NCI-H1436 (cell line): Measurements from ENCODE around the gene GPR162.
A peak's percentile ranks its signal among the peaks of the same experiment; 100 is the strongest.

Source experiments
- DNase-seq: peaks from one replicate; lab custom pipeline; 2025; lab: John Stamatoyannopoulos, UW

Gene GPR162

GRCh38 chr12:6823182-6824084, 1.8 kb downstream of the GPR162 start:
- DNase-seq, result no peak

GRCh38 chr12:6824085-6824775, 2.6 kb downstream of the GPR162 start:
- DNase-seq, result no peak

- DNase-seq, result no peak
Observed at GRCh38 chr12:6824901-6825381, 3.3 kb downstream of the GPR162 start.

- DNase-seq, result peak; percentile 64
Observed at GRCh38 chr12:6825398-6826124, 3.9 kb downstream of the GPR162 start.

GRCh38 chr12:6826125-6826733, 4.6 kb downstream of the GPR162 start:
- no peak for DNase-seq

GRCh38 chr12:6826734-6827436, 5.3 kb downstream of the GPR162 start:
- DNase-seq, result no peak

- peak; percentile 81 for DNase-seq
Observed at GRCh38 chr12:6827437-6827911, 5.9 kb downstream of the GPR162 start.

- DNase-seq, result no peak
Observed at GRCh38 chr12:6827982-6828780, 6.6 kb downstream of the GPR162 start, which contains the start of gene P3H3. TSS of gene P3H3 (plus strand) at chr12:6828407. CDS start at chr12:6828441, 34 bp downstream.

GRCh38 chr12:6828781-6829535, 7.3 kb downstream of the GPR162 start:
- peak; percentile 44 for DNase-seq

GRCh38 chr12:6829536-6830220, 8.1 kb downstream of the GPR162 start:
- peak; percentile 44 for DNase-seq

- no peak for DNase-seq
Observed at GRCh38 chr12:6830286-6830890, 8.8 kb downstream of the GPR162 start.

- no peak for DNase-seq
Observed at GRCh38 chr12:6830999-6831398, 9.4 kb downstream of the GPR162 start.

- DNase-seq, result no peak
Observed at GRCh38 chr12:6831450-6831995, 9.9 kb downstream of the GPR162 start.

- DNase-seq, result no peak
Observed at GRCh38 chr12:6832125-6832524, 10.5 kb downstream of the GPR162 start.

- no peak for DNase-seq
Observed at GRCh38 chr12:6833189-6833890, 11.7 kb downstream of the GPR162 start.

GRCh38 chr12:6834254-6834653, 12.6 kb downstream of the GPR162 start:
- no peak for DNase-seq

- no peak for DNase-seq
Observed at GRCh38 chr12:6834873-6835272, 13.3 kb downstream of the GPR162 start.
